DOHH2 (cell line): ENCODE data around the gene GTF2H1.

Experiments
- CTCF ChIP-seq: fragments of 200-600 bp; sonication (generic); IDR thresholded peaks from one replicate; pipeline ENCODE4 v1.5.1; 2014; ENCODE audit warnings: antibody characterized with exemption, mild to moderate bottlenecking, low read depth, low read length; ENCODE audit not compliant: poor library complexity, severe bottlenecking
- EZH2phosphoT487 ChIP-seq: fragments of 200-600 bp; sonication (generic); IDR thresholded peaks from 2 replicates; pipeline ENCODE4 v1.6.1; 2017; ENCODE audit warnings: borderline replicate concordance, mild to moderate bottlenecking, antibody characterized with exemption, low read length, moderate library complexity, mixed read lengths

- TF ChIP-seq CTCF (no peak), EZH2phosphoT487 (no peak)
Measured at GRCh38 chr11:18394928-18395734, 72.8 kb downstream of the GTF2H1 start.
